IMR-90 (cell line): ENCODE measurements around the gene BTG3. TPM values are rescaled to one million over a fixed set of nuclear protein-coding genes. Genes with fewer than 3 reads are reported as not detected.

Source experiments
- ATAC-seq: fragments of 200-7000 bp; cut with Tn5 transposase; 2 replicates; pipeline ENCODE4 v1.9.1; 2020; ENCODE audit warnings: low read depth, mild to moderate bottlenecking, moderate library complexity
- BruUV-seq: library from RNA; stranded (reverse); fragments of 400-500 nt; replicated peaks from 2 replicates; lab custom pipeline; 2021; lab: Mats Ljungman, UMichigan
- CTCF ChIA-PET: fragments of 300-600 bp; formaldehyde crosslinking; extraction: SDS; loops from one replicate; lab custom pipeline; 2021; ENCODE audit warnings: antibody characterized with exemption; lab: Yijun Ruan, JAX
- POLR2A ChIA-PET: fragments of 300-600 bp; sonication (Branson Sonifier 250); formaldehyde crosslinking; loops from one replicate; lab custom pipeline; 2022; ENCODE audit warnings: antibody characterized with exemption; ENCODE audit not compliant: unreplicated experiment; lab: Charles Lee
- DNase-seq: peaks from one replicate; pipeline ENCODE4 v3.0.0; 2013
- H2AFZ ChIP-seq: replicated peaks from 2 replicates; pipeline ENCODE3; 2013; ENCODE audit warnings: low read length, mild to moderate bottlenecking; ENCODE audit not compliant: poor library complexity
- H2AK5ac ChIP-seq: 2 replicates; pipeline ENCODE4 v1.6.1; 2013; ENCODE audit warnings: low read depth, low read length, inconsistent platforms
- H2AK9ac ChIP-seq: replicated peaks from 2 replicates; pipeline ENCODE3; 2013; ENCODE audit warnings: mild to moderate bottlenecking, low read depth, low read length, moderate library complexity; ENCODE audit not compliant: poor library complexity
- H2BK120ac ChIP-seq: 2 replicates; pipeline ENCODE4 v1.6.1; 2013; ENCODE audit warnings: low read depth, low read length, inconsistent platforms
- H2BK15ac ChIP-seq: 3 replicates; pipeline ENCODE4 v1.6.1; 2013; ENCODE audit warnings: low read depth, low read length, inconsistent platforms
- H2BK20ac ChIP-seq: 2 replicates; pipeline ENCODE4 v1.6.1; 2013; ENCODE audit warnings: low read depth, mild to moderate bottlenecking, inconsistent platforms, low read length, moderate library complexity
- H2BK5ac ChIP-seq: 2 replicates; pipeline ENCODE4 v1.6.1; 2013; ENCODE audit warnings: mild to moderate bottlenecking, low read depth, low read length, inconsistent platforms; ENCODE audit not compliant: poor library complexity, severe bottlenecking
- H3K14ac ChIP-seq: replicated peaks from 2 replicates; pipeline ENCODE4 v1.6.1; 2013; ENCODE audit warnings: low read depth, low read length, inconsistent platforms
- H3K18ac ChIP-seq: 2 replicates; pipeline ENCODE4 v1.6.1; 2013; ENCODE audit warnings: low read depth, low read length, control low read depth
- H3K23ac ChIP-seq: 2 replicates; pipeline ENCODE4 v1.6.1; 2013; ENCODE audit warnings: low read depth, low read length, inconsistent platforms
- H3K27ac ChIP-seq: 2 replicates; pipeline ENCODE4 v1.5.1; 2013; ENCODE audit warnings: mild to moderate bottlenecking, control low read depth, low read length; ENCODE audit not compliant: insufficient read depth
- H3K27me3 ChIP-seq: 2 replicates; pipeline ENCODE4 v1.6.1; 2013; ENCODE audit warnings: low read length; ENCODE audit not compliant: control insufficient read depth, insufficient read depth
- H3K36me3 ChIP-seq: 2 replicates; pipeline ENCODE4 v1.6.1; 2013; ENCODE audit warnings: low read length, mixed read lengths; ENCODE audit not compliant: control insufficient read depth, insufficient read depth
- H3K4ac ChIP-seq: 2 replicates; pipeline ENCODE4 v1.6.1; 2013; ENCODE audit warnings: low read depth, low read length, inconsistent platforms
- H3K4me1 ChIP-seq: 2 replicates; pipeline ENCODE4 v1.6.1; 2013; ENCODE audit warnings: low read length, mixed read lengths; ENCODE audit not compliant: control insufficient read depth, insufficient read depth
- H3K4me2 ChIP-seq: 2 replicates; pipeline ENCODE4 v1.6.1; 2013; ENCODE audit warnings: low read depth, mild to moderate bottlenecking, control low read depth, low read length, moderate library complexity
- H3K4me3 ChIP-seq: 2 replicates; pipeline ENCODE4 v1.5.1; 2013; ENCODE audit warnings: low read depth, mild to moderate bottlenecking, control low read depth, low read length, moderate library complexity; ENCODE audit not compliant: insufficient read depth
- H3K56ac ChIP-seq: 2 replicates; pipeline ENCODE4 v1.6.1; 2013; ENCODE audit warnings: low read length, inconsistent platforms; ENCODE audit not compliant: insufficient read depth; ENCODE audit errors: extremely low read depth
- H3K79me1 ChIP-seq, 2 experiments: 2 replicates each; pipeline ENCODE4 v1.6.1; 2013; ENCODE audit warnings: low read length in 2 of 2, inconsistent platforms in 1 of 2, low read depth in 1 of 2
- H3K9ac ChIP-seq: 2 replicates; pipeline ENCODE4 v1.6.1; 2013; ENCODE audit warnings: low read depth, low read length, control low read depth
- H3K9me1 ChIP-seq: 2 replicates; pipeline ENCODE4 v1.6.1; 2013; ENCODE audit warnings: low read length, inconsistent platforms; ENCODE audit not compliant: insufficient read depth
- H3K9me3 ChIP-seq: 2 replicates; pipeline ENCODE4 v1.6.1; 2013; ENCODE audit warnings: low read length; ENCODE audit not compliant: control insufficient read depth, insufficient read depth
- H4K20me1 ChIP-seq: 2 replicates; pipeline ENCODE4 v1.6.1; 2013; ENCODE audit warnings: low read length, inconsistent platforms; ENCODE audit not compliant: insufficient read depth
- H4K5ac ChIP-seq: 2 replicates; pipeline ENCODE4 v1.6.1; 2013; ENCODE audit warnings: mild to moderate bottlenecking, low read depth, low read length, control low read depth
- H4K8ac ChIP-seq, 2 experiments: 2 replicates each; pipeline ENCODE4 v1.6.1; 2013; ENCODE audit warnings: low read depth in 2 of 2, low read length in 2 of 2, control low read depth in 1 of 2, inconsistent platforms in 1 of 2
- H4K91ac ChIP-seq: 2 replicates; pipeline ENCODE4 v1.6.1; 2013; ENCODE audit warnings: low read depth, low read length, inconsistent platforms; ENCODE audit not compliant: insufficient read depth
- FOS ChIP-seq: fragments of 150-350 bp; IDR thresholded peaks from 2 replicates; pipeline ENCODE4 v1.6.1; 2016; ENCODE audit warnings: low read depth, low read length
- MAZ ChIP-seq: IDR thresholded peaks from 2 replicates; pipeline ENCODE4 v1.6.1; 2012; ENCODE audit warnings: low read depth, mild to moderate bottlenecking, low read length, improper control_type of control experiment, moderate library complexity, borderline replicate concordance
- WGBS, 2 experiments: methylation state at CpG; one replicate each; pipeline versions ENCODE4 v1.1.5 to v1.1.7; 2013; ENCODE audit warnings: missing lambda C conversion rate in 2 of 2; ENCODE audit not compliant: insufficient read length in 1 of 2; ENCODE audit errors: extremely low coverage in 2 of 2; 5-methylcytosine and 5-hydroxymethylcytosine counted together
- dilution Hi-C: fragments of 300-500 bp; cut with HindIII; formaldehyde crosslinking; loops from one replicate; pipeline ENCODE4 v1.14.3; 2018; ENCODE audit warnings: low sequenced_read_pairs; ENCODE audit not compliant: unreplicated experiment
- in situ Hi-C: fragments of 300-500 bp; cut with MboI; formaldehyde crosslinking; loops from 3 replicates; pipeline ENCODE4 v1.14.3; 2019; ENCODE audit warnings: low sequenced_read_pairs, inconsistent platforms, mixed read lengths
- intact Hi-C: fragments of 100-400 bp; cut with micrococcal nuclease; formaldehyde crosslinking; loops from 2 replicates; pipeline ENCODE4 v1.10.0; 2022
- polyA plus RNA-seq, 3 experiments: library from polyadenylated mRNA; depleted of rRNA; stranded (reverse); fragments of >200 nt; gene quantifications; 2 replicates each; pipeline ENCODE4 v1.2.3, GENCODE V29; 2012; ENCODE audit warnings: low replicate concordance in 1 of 3
- total RNA-seq: library from RNA; depleted of rRNA; stranded (reverse); fragments of >200 nt; gene quantifications from 2 replicates; pipeline ENCODE4 v1.2.3, GENCODE V29; 2012

BTG3 gene
- total and polyA plus RNA-seq, 2 of the 4 experiments (the other 2 are of a cell fraction): 22.4 to 38.1 TPM

GRCh38 chr21:17602874-17603273 is 9.8 kb downstream of the BTG3 start:
- H3K9ac ChIP-seq: no peak overlapping the region
- no TSS peak for BruUV-seq
- H4K91ac ChIP-seq: no peak overlapping the region
- H2AK9ac ChIP-seq: no peak overlapping the region
- H3K27me3 ChIP-seq: no peaks in the 10 kb centered on the region
- H4K8ac ChIP-seq: no peak overlapping the region
- H3K36me3 ChIP-seq: peaks cover 25% of the 10 kb centered on the region
- no peaks in the 10 kb centered on the region for H3K9me3 ChIP-seq
- intact Hi-C loops: loop anchor here (10.0 kb wide), 1 partner anchor 138 kb away; no protein-coding TSS in a partner anchor
- H3K18ac ChIP-seq: no peak overlapping the region
- no peak overlapping the region for H3K14ac ChIP-seq
- no peak overlapping the region for H2AK5ac ChIP-seq
- dilution Hi-C loops: no loop called here
- peaks cover 34 to 35% of the 10 kb centered on the region in 2 experiments for H3K79me1 ChIP-seq
- DNase-seq (peak; percentile 74), ATAC-seq (peak; percentile 74)
- H3K56ac ChIP-seq: no peak overlapping the region
- no CpG with 5 or more reads among the region's 3 CpGs for WGBS, 2 experiments
- peak; percentile 49; the same call in 1 of the 2 replicates for TF ChIP-seq FOS
- no peak for TF ChIP-seq MAZ
- no peak overlapping the region for H2BK15ac ChIP-seq
- in situ Hi-C loops: no loop called here
- H3K4me2 ChIP-seq: peak overlapping the region; percentile 17; the same call in 1 of the 2 replicates
- ChIA-PET POLR2A (no interaction called here), CTCF (interaction anchor here (0.6 kb wide), 1 partner anchor 149 kb away, joined by 3 read pairs; no protein-coding TSS in a partner anchor)
- no peak overlapping the region for H3K23ac ChIP-seq
- H2BK5ac ChIP-seq: no peak overlapping the region
- no peak overlapping the region for H3K27ac ChIP-seq
- no peak overlapping the region for H4K5ac ChIP-seq
- H2BK120ac ChIP-seq: no peak overlapping the region
- H3K4me1 ChIP-seq: peaks cover 8% of the 10 kb centered on the region
- no peak overlapping the region for H3K4me3 ChIP-seq
- H4K20me1 ChIP-seq: peaks cover 8% of the 10 kb centered on the region
- H3K4ac ChIP-seq: no peak overlapping the region
- H2AFZ ChIP-seq: no peak overlapping the region
- H3K9me1 ChIP-seq: peaks cover 1% of the 10 kb centered on the region
- no peak overlapping the region for H2BK20ac ChIP-seq
